Body of pancreas (tissue), 4 donors: ENCODE measurements around the gene MYRIP. TPM values are rescaled to one million over a fixed set of nuclear protein-coding genes. Genes with fewer than 3 reads are reported as not detected.

ENCODE experiments used
- ATAC-seq: fragments of 150-250 bp; one replicate; pipeline ENCODE4 v1.9.1; 2016
- DNase-seq, 4 donors: peaks; one replicate each; pipeline ENCODE4 v3.0.0-alpha.2; 2019
- H3K27ac ChIP-seq, 4 donors: fragments of 200-600 bp; sonication (generic); 1 replicate in 3 of 4; 2 replicates in 1 of 4; pipeline versions ENCODE4 v1.5.1 to v1.6.1; 2016 to 2019; ENCODE audit warnings: mild to moderate bottlenecking in 1 of 4, mixed read lengths in 1 of 4, moderate library complexity in 1 of 4
- H3K27me3 ChIP-seq, 2 donors: fragments of 200-600 bp; sonication (generic); one replicate each; pipeline ENCODE4 v1.6.0; 2016; ENCODE audit warnings: mild to moderate bottlenecking in 1 of 2
- H3K36me3 ChIP-seq, 2 donors: fragments of 200-600 bp; sonication (generic); replicated peaks in 1 of 2; 2 replicates each; pipeline ENCODE4 v1.5.1; 2016; ENCODE audit warnings: low read depth in 2 of 2; ENCODE audit not compliant: insufficient read depth in 1 of 2
- H3K4me1 ChIP-seq: fragments of 200-600 bp; sonication (generic); one replicate; pipeline ENCODE4 v1.6.0; 2016
- H3K4me3 ChIP-seq, 2 donors: fragments of 200-600 bp; sonication (generic); 1 replicate in 1 of 2; 2 replicates in 1 of 2; pipeline ENCODE4 v1.5.1; 2016 to 2019
- H3K9me3 ChIP-seq, 3 donors: fragments of 200-600 bp; sonication (generic); 1 replicate in 2 of 3; 2 replicates in 1 of 3; pipeline ENCODE4 v1.5.1; 2016
- CTCF ChIP-seq, 7 experiments: fragments of 450-650 bp in 4 of 7; fragments of 200-600 bp in 3 of 7; sonication (generic) in 3 of 7; IDR thresholded peaks; one replicate each; pipeline ENCODE4 v1.5.1; 2016 to 2019; ENCODE audit warnings: antibody characterized with exemption in 7 of 7
- POLR2A ChIP-seq, 3 donors: fragments of 450-650 bp; IDR thresholded peaks; one replicate each; pipeline ENCODE4 v1.6.1; 2016; ENCODE audit warnings: antibody characterized with exemption in 3 of 3, mild to moderate bottlenecking in 2 of 3
- WGBS, 2 donors: methylation state at CpG; one replicate each; pipeline ENCODE4 v1.1.5; 2017; 5-methylcytosine and 5-hydroxymethylcytosine counted together
- intact Hi-C: fragments of 100-400 bp; cut with DNase I; formaldehyde crosslinking; loops from one replicate; pipeline ENCODE4 v1.15.1; 2023
- total RNA-seq, 2 donors: library from RNA; depleted of rRNA; stranded (reverse); fragments of >200 nt; gene quantifications; one replicate each; pipeline ENCODE4 v1.1.0, GENCODE V29; 2016

The MYRIP gene
- total RNA-seq, 2 donors from 2014 or later, result 5.2 to 12.5 TPM

GRCh38 chr3:40240921-40241320 is 431.5 kb downstream of the MYRIP start:
- DNase-seq (no peak), ATAC-seq (no peak)
- TF ChIP-seq CTCF (IDR thresholded peaks at IDR 0.05), result no peak
- TF ChIP-seq POLR2A (IDR thresholded peaks at IDR 0.05), result no peak
- no peaks in the 10 kb centered on the region for H3K27me3 ChIP-seq
- 100% methylated on average over 1 of the region's 1 CpG for WGBS, 2 donors
- H3K4me3 ChIP-seq, result no peak overlapping the region
- H3K27ac ChIP-seq, result no peak overlapping the region
- H3K9me3 ChIP-seq, result no peaks in the 10 kb centered on the region
- H3K36me3 ChIP-seq, result no peaks in the 10 kb centered on the region
- no peaks in the 10 kb centered on the region for H3K4me1 ChIP-seq
- intact Hi-C loops, result no loop called here

GRCh38 chr3:40242216-40242615 is 432.8 kb downstream of the MYRIP start:
- intact Hi-C loops, result no loop called here
- no peak overlapping the region for H3K4me3 ChIP-seq
- H3K36me3 ChIP-seq, result no peaks in the 10 kb centered on the region
- DNase-seq, result no peak
- no peaks in the 10 kb centered on the region for H3K4me1 ChIP-seq
- H3K27me3 ChIP-seq, result no peaks in the 10 kb centered on the region
- H3K27ac ChIP-seq, result no peak overlapping the region
- TF ChIP-seq CTCF (IDR thresholded peaks at IDR 0.05), result no peak
- TF ChIP-seq POLR2A (IDR thresholded peaks at IDR 0.05), result no peak
- no peak for ATAC-seq
- no peaks in the 10 kb centered on the region for H3K9me3 ChIP-seq
- WGBS, 2 donors, result 94 to 97% methylated on average over 1 of the region's 1 CpG

- intact Hi-C loops, result no loop called here
- no peak overlapping the region for H3K4me3 ChIP-seq
- no peak overlapping the region for H3K27ac ChIP-seq
- no peak for ATAC-seq
- H3K9me3 ChIP-seq, result no peaks in the 10 kb centered on the region
- no peak for DNase-seq
- no peaks in the 10 kb centered on the region for H3K4me1 ChIP-seq
- no peaks in the 10 kb centered on the region for H3K27me3 ChIP-seq
- TF ChIP-seq POLR2A (IDR thresholded peaks at IDR 0.05) (no peak), CTCF (IDR thresholded peaks at IDR 0.05) (no peak)
- WGBS, 2 donors, result 74 to 75% methylated on average over 1 of the region's 1 CpG
- no peaks in the 10 kb centered on the region for H3K36me3 ChIP-seq
Observed at GRCh38 chr3:40242638-40243037, 433.2 kb downstream of the MYRIP start.

- TF ChIP-seq CTCF (IDR thresholded peaks at IDR 0.05), result no peak
- no peak for TF ChIP-seq POLR2A (IDR thresholded peaks at IDR 0.05)
- DNase-seq, result no peak
Observed at GRCh38 chr3:40243056-40243455, 433.6 kb downstream of the MYRIP start.

GRCh38 chr3:40247714-40248454 is 438.5 kb downstream of the MYRIP start:
- no peak overlapping the region for H3K27ac ChIP-seq
- H3K27me3 ChIP-seq, result no peaks in the 10 kb centered on the region
- no peak overlapping the region for H3K4me3 ChIP-seq
- H3K4me1 ChIP-seq, result no peaks in the 10 kb centered on the region
- H3K9me3 ChIP-seq, result no peaks in the 10 kb centered on the region
- intact Hi-C loops, result no loop called here
- DNase-seq (no peak), ATAC-seq (no peak)
- WGBS, 2 donors, result 91 to 95% methylated on average over 4 to 6 of the region's 6 CpGs
- H3K36me3 ChIP-seq, result no peaks in the 10 kb centered on the region
- no peak for TF ChIP-seq CTCF (IDR thresholded peaks at IDR 0.05)

More at GRCh38 chr3:40243056-40243455, 433.6 kb downstream of the MYRIP start:
- H3K9me3 ChIP-seq, result no peaks in the 10 kb centered on the region
- no peak overlapping the region for H3K4me3 ChIP-seq
- intact Hi-C loops, result no loop called here
- no peak for ATAC-seq
- no peaks in the 10 kb centered on the region for H3K4me1 ChIP-seq
- 90 to 95% methylated on average over 1 of the region's 1 CpG for WGBS, 2 donors
- no peaks in the 10 kb centered on the region for H3K36me3 ChIP-seq
- no peaks in the 10 kb centered on the region for H3K27me3 ChIP-seq
- H3K27ac ChIP-seq, result no peak overlapping the region
